Activated T-cell treated with anti-CD3 and anti-CD28 coated beads, Interleukin-2, amount 50 U/mL, for 24 hours (primary cell): ENCODE results near the gene HS6ST3.

Experiments used
- DNase-seq: peaks from one replicate; pipeline ENCODE4 v3.0.0-alpha.2; 2020
- H3K27ac Mint-ChIP-seq: 2 replicates; pipeline ENCODE4 v1.8.0; 2020; ENCODE audit warnings: mild to moderate bottlenecking, mixed read lengths
- H3K27me3 Mint-ChIP-seq: 2 replicates; pipeline ENCODE4 v1.8.0; 2020; ENCODE audit warnings: mixed read lengths
- H3K36me3 Mint-ChIP-seq: 2 replicates; pipeline ENCODE4 v1.8.0; 2020; ENCODE audit warnings: low read depth, mixed read lengths
- H3K4me1 Mint-ChIP-seq: 2 replicates; pipeline ENCODE4 v1.8.0; 2020; ENCODE audit warnings: low read depth, mixed read lengths
- H3K4me3 Mint-ChIP-seq: 2 replicates; pipeline ENCODE4 v1.8.0; 2020; ENCODE audit warnings: mild to moderate bottlenecking, moderate library complexity, mixed read lengths
- H3K9me3 Mint-ChIP-seq: 2 replicates; pipeline ENCODE4 v1.8.0; 2020; ENCODE audit warnings: mixed read lengths

HS6ST3 gene

DNA sequence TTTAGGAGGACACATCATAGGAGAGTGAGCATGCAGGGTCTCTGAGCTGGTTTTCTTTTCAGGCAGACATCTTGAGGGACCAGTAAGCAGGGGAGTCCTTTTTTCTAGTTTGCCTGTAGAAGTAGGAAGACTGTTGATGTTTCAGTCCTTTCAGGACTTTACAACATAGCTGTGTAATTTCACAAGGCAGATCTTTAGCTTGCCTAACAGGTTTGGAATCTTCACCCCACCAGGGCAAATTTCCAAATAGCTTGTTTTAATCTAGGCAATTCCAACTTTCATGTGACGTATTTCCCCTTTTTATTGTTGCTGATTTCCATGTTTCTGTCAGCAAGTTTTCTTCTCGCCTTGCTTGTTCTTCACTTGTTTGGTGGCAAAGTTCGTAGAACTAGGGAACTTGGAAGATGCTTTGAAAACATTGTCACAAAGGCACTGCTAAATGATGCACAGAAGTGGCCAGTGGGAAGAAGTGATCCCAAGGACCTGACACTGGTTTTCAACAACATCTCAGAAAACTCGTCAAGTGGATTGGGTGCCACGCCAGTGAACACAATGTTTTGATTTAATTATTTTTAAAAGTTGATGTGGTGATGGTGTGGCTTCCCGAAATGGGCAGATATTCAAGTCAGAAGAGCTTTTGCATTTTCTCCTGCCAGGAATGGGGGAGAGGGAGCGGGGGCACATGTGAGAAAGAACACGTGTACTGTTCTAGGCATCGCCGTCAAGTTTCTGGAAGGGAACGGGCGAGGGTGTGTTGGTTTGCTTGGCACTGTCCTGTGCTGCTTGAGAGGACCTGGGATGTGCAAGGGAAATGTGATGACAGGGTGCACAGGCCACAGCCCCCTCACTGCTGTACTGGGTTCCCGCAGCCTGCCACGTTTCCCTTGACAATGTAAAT, 485.8 kb downstream of the HS6ST3 start:
- DNase-seq: no peak
- Mint-ChIP-seq H3K27me3 (no peaks in the 10 kb centered on the region), H3K4me1 (no peaks in the 10 kb centered on the region), H3K27ac (no peak overlapping the region), H3K9me3 (peaks cover 5% of the 10 kb centered on the region), H3K4me3 (no peak overlapping the region), H3K36me3 (no peaks in the 10 kb centered on the region)

DNA sequence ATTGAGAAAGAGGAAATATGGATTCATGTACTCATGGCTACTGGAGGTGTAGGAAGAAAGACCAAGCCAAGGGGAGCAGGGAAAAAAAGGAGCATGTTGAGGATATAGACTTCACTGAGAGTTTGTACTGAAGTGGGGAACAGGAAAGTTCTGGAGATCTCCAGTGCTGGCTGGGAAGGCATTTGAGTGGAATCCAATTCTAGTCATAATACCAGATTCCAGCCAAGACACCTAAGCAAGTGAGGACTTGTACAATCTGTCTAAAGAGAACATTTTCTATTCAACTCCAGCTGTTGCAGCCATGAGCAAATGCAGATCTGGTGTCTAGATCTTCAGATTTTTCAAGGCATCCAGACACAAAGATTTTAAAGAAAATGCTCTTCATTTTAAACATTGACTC, 491.8 kb downstream of the HS6ST3 start:
- Mint-ChIP-seq H3K4me1 (no peaks in the 10 kb centered on the region), H3K27ac (no peak overlapping the region), H3K4me3 (no peak overlapping the region), H3K27me3 (no peaks in the 10 kb centered on the region), H3K36me3 (no peaks in the 10 kb centered on the region), H3K9me3 (peaks cover 12% of the 10 kb centered on the region)
- DNase-seq: no peak

DNA sequence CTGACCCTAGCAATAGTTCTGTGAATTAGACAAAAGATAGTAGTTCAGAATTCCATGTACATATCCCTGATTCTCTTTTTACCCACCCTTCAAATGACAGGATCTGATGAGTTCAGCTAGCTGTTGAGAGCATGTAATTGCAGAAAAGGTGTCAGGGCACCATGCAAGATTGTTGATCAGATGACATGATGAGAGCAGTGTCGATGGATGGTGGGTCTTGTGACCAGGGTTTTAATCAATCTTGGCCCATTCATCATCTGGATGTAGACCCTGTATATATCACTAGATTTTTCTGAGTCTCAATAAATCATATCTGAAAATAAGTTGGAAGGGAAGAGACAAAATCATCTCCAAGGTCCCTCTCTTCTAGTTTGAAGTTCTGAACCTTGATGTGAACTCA, 525.3 kb downstream of the HS6ST3 start:
- Mint-ChIP-seq H3K4me3 (no peak overlapping the region), H3K4me1 (no peaks in the 10 kb centered on the region), H3K9me3 (peaks cover 26% of the 10 kb centered on the region), H3K27ac (no peak overlapping the region), H3K27me3 (no peaks in the 10 kb centered on the region), H3K36me3 (no peaks in the 10 kb centered on the region)
- DNase-seq: no peak

- Mint-ChIP-seq H3K4me1 (no peaks in the 10 kb centered on the region), H3K27me3 (no peaks in the 10 kb centered on the region), H3K36me3 (no peaks in the 10 kb centered on the region), H3K27ac (no peak overlapping the region), H3K9me3 (peaks cover 15% of the 10 kb centered on the region), H3K4me3 (no peak overlapping the region)
- no peak for DNase-seq
Observed at GRCh38 chr13:96617528-96617927, 527.6 kb downstream of the HS6ST3 start.

- Mint-ChIP-seq H3K4me1 (no peaks in the 10 kb centered on the region), H3K36me3 (no peaks in the 10 kb centered on the region), H3K9me3 (peaks cover 15% of the 10 kb centered on the region), H3K4me3 (no peak overlapping the region), H3K27ac (no peak overlapping the region), H3K27me3 (no peaks in the 10 kb centered on the region)
- DNase-seq: no peak
Observed at GRCh38 chr13:96621634-96622183, 531.8 kb downstream of the HS6ST3 start.

DNA sequence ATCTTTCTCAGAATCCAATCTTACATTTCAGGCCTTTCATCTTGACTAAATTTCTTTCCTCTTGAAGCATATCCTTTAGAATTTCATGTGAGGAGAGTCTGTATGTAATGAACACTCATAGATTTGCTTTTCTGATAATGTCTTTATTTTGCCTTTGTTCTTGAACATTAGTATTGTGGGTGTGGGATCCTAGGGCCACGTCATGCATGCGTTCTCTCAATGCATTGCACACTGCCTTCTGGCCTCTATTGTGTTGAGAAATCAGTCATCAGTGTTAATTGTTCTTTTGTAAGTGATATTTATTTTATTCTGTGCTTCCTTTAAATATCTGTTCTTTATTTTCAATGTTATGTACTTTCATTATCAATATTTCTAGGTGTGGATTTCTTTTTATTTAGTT, 539.4 kb downstream of the HS6ST3 start:
- H3K4me1 Mint-ChIP-seq: no peaks in the 10 kb centered on the region
- no peaks in the 10 kb centered on the region for H3K36me3 Mint-ChIP-seq
- H3K27me3 Mint-ChIP-seq: no peaks in the 10 kb centered on the region
- H3K4me3 Mint-ChIP-seq: no peak overlapping the region
- H3K9me3 Mint-ChIP-seq: peaks cover 5% of the 10 kb centered on the region
- DNase-seq: no peak
- no peak overlapping the region for H3K27ac Mint-ChIP-seq

- Mint-ChIP-seq H3K27me3 (no peaks in the 10 kb centered on the region), H3K27ac (no peak overlapping the region), H3K4me3 (no peak overlapping the region), H3K36me3 (no peaks in the 10 kb centered on the region), H3K4me1 (no peaks in the 10 kb centered on the region), H3K9me3 (peaks cover 4% of the 10 kb centered on the region)
- no peak for DNase-seq
Observed at GRCh38 chr13:96632536-96633320, 542.8 kb downstream of the HS6ST3 start.

DNA sequence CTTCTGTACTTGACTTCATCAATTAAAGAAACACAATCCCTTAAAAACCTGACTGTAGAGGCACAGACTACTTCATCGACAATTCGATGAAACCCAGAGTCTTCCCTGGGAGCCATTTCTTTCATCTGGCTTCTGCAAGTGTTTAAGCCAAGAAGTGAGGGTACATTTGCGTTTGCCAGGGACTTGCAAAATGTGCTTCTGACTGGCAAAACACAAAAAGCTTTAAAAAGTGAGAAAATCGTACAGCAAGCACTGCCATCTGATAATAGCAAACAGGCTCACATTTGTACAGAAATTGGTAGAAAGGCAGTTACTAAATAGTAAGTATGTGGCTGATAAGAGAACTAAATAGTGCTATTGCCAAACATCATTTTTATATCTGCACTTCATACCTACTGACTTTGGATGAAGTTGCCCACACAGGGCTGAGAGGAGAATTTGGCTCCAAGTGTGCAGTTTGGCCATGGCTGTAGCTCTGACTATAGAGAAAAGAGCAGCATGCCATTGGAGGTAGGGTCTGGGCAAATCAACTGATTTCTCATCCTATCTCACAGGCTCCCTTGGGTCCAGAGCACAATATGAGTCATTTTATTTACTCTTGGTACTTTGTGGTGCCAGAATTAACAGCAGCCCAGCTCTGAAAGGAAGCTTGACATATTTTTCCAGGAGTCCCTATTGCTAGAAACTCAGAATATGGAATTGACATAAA, 546.2 kb downstream of the HS6ST3 start:
- Mint-ChIP-seq H3K27ac (no peak overlapping the region), H3K36me3 (no peaks in the 10 kb centered on the region), H3K4me3 (no peak overlapping the region), H3K27me3 (no peaks in the 10 kb centered on the region), H3K4me1 (no peaks in the 10 kb centered on the region), H3K9me3 (peaks cover 9% of the 10 kb centered on the region)
- no peak for DNase-seq

- H3K9me3 Mint-ChIP-seq: peaks cover 9% of the 10 kb centered on the region
- no peaks in the 10 kb centered on the region for H3K27me3 Mint-ChIP-seq
- H3K4me1 Mint-ChIP-seq: no peaks in the 10 kb centered on the region
- DNase-seq: no peak
- H3K27ac Mint-ChIP-seq: no peak overlapping the region
- no peaks in the 10 kb centered on the region for H3K36me3 Mint-ChIP-seq
- H3K4me3 Mint-ChIP-seq: no peak overlapping the region
Observed at GRCh38 chr13:96637039-96637438, 547.1 kb downstream of the HS6ST3 start.

DNA sequence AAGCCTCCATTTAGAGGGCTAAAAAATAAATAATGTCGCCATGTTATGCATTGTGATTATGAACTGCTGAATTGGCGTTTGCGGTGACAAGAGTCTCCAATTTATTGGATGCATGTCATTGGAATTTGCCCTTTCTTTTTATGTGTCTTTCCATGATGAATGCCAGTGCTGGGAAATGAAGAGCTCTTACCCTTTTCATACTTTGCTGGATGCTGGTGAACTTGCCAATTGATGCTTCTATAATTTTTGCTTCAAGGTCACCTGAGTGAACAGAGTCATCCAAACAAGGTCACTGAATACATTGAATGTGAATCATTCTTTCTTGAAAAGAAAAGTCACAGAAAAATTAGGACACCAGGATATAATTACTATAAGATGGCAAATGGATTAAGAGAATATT, 556.2 kb downstream of the HS6ST3 start:
- H3K36me3 Mint-ChIP-seq: no peaks in the 10 kb centered on the region
- no peaks in the 10 kb centered on the region for H3K27me3 Mint-ChIP-seq
- peaks cover 23% of the 10 kb centered on the region for H3K9me3 Mint-ChIP-seq
- DNase-seq: no peak
- no peak overlapping the region for H3K27ac Mint-ChIP-seq
- no peaks in the 10 kb centered on the region for H3K4me1 Mint-ChIP-seq
- H3K4me3 Mint-ChIP-seq: no peak overlapping the region

- no peak for DNase-seq
- no peak overlapping the region for H3K4me3 Mint-ChIP-seq
- no peak overlapping the region for H3K27ac Mint-ChIP-seq
- H3K4me1 Mint-ChIP-seq: no peaks in the 10 kb centered on the region
- peaks cover 23% of the 10 kb centered on the region for H3K9me3 Mint-ChIP-seq
- H3K27me3 Mint-ChIP-seq: no peaks in the 10 kb centered on the region
- H3K36me3 Mint-ChIP-seq: no peaks in the 10 kb centered on the region
Observed at GRCh38 chr13:96646515-96647211, 556.8 kb downstream of the HS6ST3 start.

DNA sequence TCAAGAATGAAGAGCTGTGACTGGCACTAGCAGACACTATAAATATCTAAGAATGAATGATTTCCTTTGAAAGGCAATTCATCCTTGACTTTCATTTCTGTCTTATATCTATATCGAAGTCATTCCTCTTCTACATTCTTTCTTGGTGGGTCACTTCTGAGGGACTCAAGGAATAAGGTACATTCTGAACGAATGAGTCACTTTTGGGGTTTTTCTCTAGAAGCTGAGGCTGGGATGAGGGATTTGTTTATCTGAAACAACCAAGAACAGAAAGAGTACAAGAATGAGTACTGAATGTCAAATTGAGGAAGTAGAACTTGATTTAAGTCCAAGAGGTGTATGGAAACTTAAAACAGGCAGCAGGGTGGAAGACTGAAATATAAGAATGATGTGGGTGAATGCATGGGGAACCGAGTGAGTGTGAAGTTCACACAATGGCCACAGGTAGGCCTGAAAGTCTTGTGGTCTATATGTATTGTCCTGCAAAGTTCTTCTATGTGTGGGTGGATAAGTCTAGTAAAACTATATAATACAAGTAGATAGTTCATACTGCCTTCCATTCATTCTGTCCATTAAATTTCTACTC, 560.5 kb downstream of the HS6ST3 start:
- peaks cover 11% of the 10 kb centered on the region for H3K9me3 Mint-ChIP-seq
- no peak overlapping the region for H3K4me3 Mint-ChIP-seq
- H3K27me3 Mint-ChIP-seq: no peaks in the 10 kb centered on the region
- no peak overlapping the region for H3K27ac Mint-ChIP-seq
- no peaks in the 10 kb centered on the region for H3K36me3 Mint-ChIP-seq
- no peaks in the 10 kb centered on the region for H3K4me1 Mint-ChIP-seq
- no peak for DNase-seq

DNA sequence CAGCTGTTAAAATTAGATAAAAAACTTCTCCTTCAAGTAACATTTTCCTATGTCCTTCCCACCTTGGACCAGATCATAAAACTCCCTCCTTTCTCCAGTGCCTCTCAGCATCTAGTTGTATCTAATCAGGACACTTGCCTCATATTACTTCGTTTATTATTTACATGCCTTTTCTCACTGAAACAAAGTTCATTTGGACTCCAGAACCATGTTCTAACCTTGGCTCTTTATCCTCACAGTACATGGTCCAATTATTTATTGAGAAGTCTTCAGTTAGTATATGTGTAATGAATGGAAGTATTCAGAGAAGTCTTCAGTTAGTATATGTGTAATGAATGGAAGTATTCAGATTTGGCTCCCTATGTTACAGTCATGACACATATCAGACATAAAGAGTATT, 561.7 kb downstream of the HS6ST3 start:
- Mint-ChIP-seq H3K27me3 (no peaks in the 10 kb centered on the region), H3K4me3 (no peak overlapping the region), H3K27ac (no peak overlapping the region), H3K36me3 (no peaks in the 10 kb centered on the region), H3K9me3 (peaks cover 11% of the 10 kb centered on the region), H3K4me1 (no peaks in the 10 kb centered on the region)
- DNase-seq: no peak

GRCh38 chr13:96652506-96652905, 562.6 kb downstream of the HS6ST3 start:
- H3K4me3 Mint-ChIP-seq: no peak overlapping the region
- no peak for DNase-seq

More at GRCh38 chr13:96652506-96652905, 562.6 kb downstream of the HS6ST3 start:
- H3K9me3 Mint-ChIP-seq: peaks cover 15% of the 10 kb centered on the region
- no peaks in the 10 kb centered on the region for H3K4me1 Mint-ChIP-seq
- no peaks in the 10 kb centered on the region for H3K36me3 Mint-ChIP-seq
- H3K27ac Mint-ChIP-seq: no peak overlapping the region
- no peaks in the 10 kb centered on the region for H3K27me3 Mint-ChIP-seq
